Measurements from ENCODE around the gene RBMS2.

- no peak for TF ChIP-seq CTCF (IDR thresholded peaks at IDR 0.05)
- no peak for TF ChIP-seq POLR2A (IDR thresholded peaks at IDR 0.05)
These were observed 100.9 kb downstream of the RBMS2 start for GRCh38 chr12:56622535-56622934.

Data from tibial nerve (tissue), 3 donors.